ENCODE measurements around the gene PGA5. TPM values are rescaled to one million over a fixed set of nuclear protein-coding genes. Genes with fewer than 3 reads are reported as not detected.
"Not testable (repeated sequence)": the region's sequence is repeated elsewhere in the genome, so short reads cannot be mapped to it uniquely, and the experiment has no call there.

The PGA5 gene
- polyA plus RNA-seq, 1 donor (not counting 4 experiments of a cell fraction or from before 2014, with no cell fraction given), result not detected

- no peak for DNase-seq (ENCODE audit: low read depth, low spot score)
- H3K4me2 ChIP-seq (ENCODE audit: control insufficient read depth, extremely low read depth, insufficient read depth, low read depth, low read length), result no peak overlapping the region
These were observed 41.9 kb upstream of the PGA5 start for GRCh38 chr11:61198948-61199523.

GRCh38 chr11:61201476-61201875 is 39.5 kb upstream of the PGA5 start:
- Histone ChIP-seq H3K4me3 (ENCODE audit: control insufficient read depth in 2 of 3, extremely low read depth in 1 of 3, insufficient read depth in 2 of 3, low read depth in 1 of 3, low read length in 3 of 3) (no peak overlapping the region), H3K36me3 (ENCODE audit: control insufficient read depth in 2 of 2, extremely low read depth in 1 of 2, insufficient read depth in 2 of 2, low read length in 2 of 2) (no peaks in the 10 kb centered on the region), H4K20me1 (ENCODE audit: control insufficient read depth, extremely low read depth, insufficient read depth, low read length) (no peaks in the 10 kb centered on the region), H3K27ac (ENCODE audit: control insufficient read depth, insufficient read depth, low read length) (no peak overlapping the region), H3K9me3 (ENCODE audit: control insufficient read depth, low read depth, low read length) (no peaks in the 10 kb centered on the region), H2AFZ (ENCODE audit: control insufficient read depth, low read length) (no peak overlapping the region), H3K4me1 (ENCODE audit: control insufficient read depth, extremely low read depth, insufficient read depth, low read length) (no peaks in the 10 kb centered on the region), H3K79me2 (ENCODE audit: control insufficient read depth, insufficient read depth, low read length) (no peaks in the 10 kb centered on the region), H3K27me3 (ENCODE audit: control insufficient read depth, extremely low read depth, insufficient read depth, low read length) (peaks cover 7% of the 10 kb centered on the region), H3K4me2 (ENCODE audit: control insufficient read depth, extremely low read depth, insufficient read depth, low read depth, low read length) (no peak overlapping the region), H3K9ac (ENCODE audit: control insufficient read depth, extremely low read depth, insufficient read depth, low read length) (no peak overlapping the region), H3K9me1 (ENCODE audit: control insufficient read depth, extremely low read depth, insufficient read depth, low read length) (no peaks in the 10 kb centered on the region)
- dilution Hi-C loops (cut with MboI; ENCODE audit: extremely low pct_ligation_motif_present, low sequenced_read_pairs), result no loop called here
- no peak for TF ChIP-seq EZH2 (IDR thresholded peaks at IDR 0.05; ENCODE audit: low read length)
- TF ChIP-seq CTCF (optimal IDR thresholded peaks at IDR 0.05 in 1 of 3, IDR thresholded peaks at IDR 0.05 in 1 of 3, conservative IDR thresholded peaks at IDR 0.05 in 1 of 3; ENCODE audit: extremely low read depth in 1 of 3, insufficient read depth in 2 of 3, low read length in 3 of 3), result no peak
- DNase-seq (ENCODE audit: low read depth, low spot score) (no peak), FAIRE-seq (no peak)

More at GRCh38 chr11:61198948-61199523, 41.9 kb upstream of the PGA5 start:
- Histone ChIP-seq H3K4me3 (ENCODE audit: control insufficient read depth in 2 of 3, extremely low read depth in 1 of 3, insufficient read depth in 2 of 3, low read depth in 1 of 3, low read length in 3 of 3) (no peak overlapping the region), H3K36me3 (ENCODE audit: control insufficient read depth in 2 of 2, extremely low read depth in 1 of 2, insufficient read depth in 2 of 2, low read length in 2 of 2) (no peaks in the 10 kb centered on the region), H3K9ac (ENCODE audit: control insufficient read depth, extremely low read depth, insufficient read depth, low read length) (no peak overlapping the region), H3K9me3 (ENCODE audit: control insufficient read depth, low read depth, low read length) (no peaks in the 10 kb centered on the region), H3K27me3 (ENCODE audit: control insufficient read depth, extremely low read depth, insufficient read depth, low read length) (peaks cover 10% of the 10 kb centered on the region), H4K20me1 (ENCODE audit: control insufficient read depth, extremely low read depth, insufficient read depth, low read length) (no peaks in the 10 kb centered on the region), H3K79me2 (ENCODE audit: control insufficient read depth, insufficient read depth, low read length) (no peaks in the 10 kb centered on the region), H2AFZ (ENCODE audit: control insufficient read depth, low read length) (no peak overlapping the region), H3K27ac (ENCODE audit: control insufficient read depth, insufficient read depth, low read length) (no peak overlapping the region), H3K4me1 (ENCODE audit: control insufficient read depth, extremely low read depth, insufficient read depth, low read length) (no peaks in the 10 kb centered on the region), H3K9me1 (ENCODE audit: control insufficient read depth, extremely low read depth, insufficient read depth, low read length) (no peaks in the 10 kb centered on the region)
- dilution Hi-C loops (cut with MboI; ENCODE audit: extremely low pct_ligation_motif_present, low sequenced_read_pairs), result no loop called here
- TF ChIP-seq CTCF (optimal IDR thresholded peaks at IDR 0.05 in 1 of 3, IDR thresholded peaks at IDR 0.05 in 1 of 3, conservative IDR thresholded peaks at IDR 0.05 in 1 of 3; ENCODE audit: extremely low read depth in 1 of 3, insufficient read depth in 2 of 3, low read length in 3 of 3), result no peak
- no peak for TF ChIP-seq EZH2 (IDR thresholded peaks at IDR 0.05; ENCODE audit: low read length)
- FAIRE-seq, result no peak

- FAIRE-seq; H3K9me3 ChIP-seq (ENCODE audit: control insufficient read depth, low read depth, low read length); H3K4me1 ChIP-seq (ENCODE audit: control insufficient read depth, extremely low read depth, insufficient read depth, low read length); H3K4me2 ChIP-seq (ENCODE audit: control insufficient read depth, extremely low read depth, insufficient read depth, low read depth, low read length); H3K36me3 ChIP-seq (ENCODE audit: control insufficient read depth in 2 of 2, extremely low read depth in 1 of 2, insufficient read depth in 2 of 2, low read length in 2 of 2); dilution Hi-C loops (cut with MboI; ENCODE audit: extremely low pct_ligation_motif_present, low sequenced_read_pairs); H3K27me3 ChIP-seq (ENCODE audit: control insufficient read depth, extremely low read depth, insufficient read depth, low read length); DNase-seq (ENCODE audit: low read depth, low spot score); H3K27ac ChIP-seq (ENCODE audit: control insufficient read depth, insufficient read depth, low read length); H3K4me3 ChIP-seq (ENCODE audit: control insufficient read depth in 2 of 3, extremely low read depth in 1 of 3, insufficient read depth in 2 of 3, low read depth in 1 of 3, low read length in 3 of 3); H3K9me1 ChIP-seq (ENCODE audit: control insufficient read depth, extremely low read depth, insufficient read depth, low read length); H2AFZ ChIP-seq (ENCODE audit: control insufficient read depth, low read length); H3K79me2 ChIP-seq (ENCODE audit: control insufficient read depth, insufficient read depth, low read length); H4K20me1 ChIP-seq (ENCODE audit: control insufficient read depth, extremely low read depth, insufficient read depth, low read length); H3K9ac ChIP-seq (ENCODE audit: control insufficient read depth, extremely low read depth, insufficient read depth, low read length): not testable (repeated sequence)
These were observed 37.8 kb upstream of the PGA5 start, which contains the start of gene PGA3 for GRCh38 chr11:61202950-61203746. Gene PGA3 (plus strand): TSS chr11:61203515. CDS start chr11:61203565, 50 bp downstream.
